PC-9 (cell line): ENCODE data around the gene NTNG2. TPM values are rescaled to one million over a fixed set of nuclear protein-coding genes. Genes with fewer than 3 reads are reported as not detected.
"Not testable (repeated sequence)": the region's sequence is repeated elsewhere in the genome, so short reads cannot be mapped to it uniquely, and the experiment has no call there.

Source experiments
- BruUV-seq: library from RNA; stranded (reverse); fragments of 400-500 nt; replicated peaks from 2 replicates; lab custom pipeline; 2021; lab: Mats Ljungman, UMichigan
- CTCF ChIA-PET: fragments of 300-600 bp; sonication (Branson Sonifier 250); formaldehyde crosslinking; loops from one replicate; lab custom pipeline; 2022; ENCODE audit warnings: antibody characterized with exemption; lab: Charles Lee
- POLR2A ChIA-PET: fragments of 300-600 bp; sonication (Branson Sonifier 250); formaldehyde crosslinking; loops from one replicate; lab custom pipeline; 2022; ENCODE audit warnings: antibody characterized with exemption; ENCODE audit not compliant: unreplicated experiment; lab: Charles Lee
- DNase-seq, 2 experiments: peaks; one replicate each; pipeline versions ENCODE4 v3.0.0 to v3.0.0-alpha.2; 2015 to 2022; ENCODE audit warnings: mixed read lengths in 1 of 2
- H2AFZ ChIP-seq: fragments of 200-600 bp; sonication (generic); 2 replicates; pipeline ENCODE4 v1.8.1; 2017; ENCODE audit warnings: antibody characterized with exemption
- H3F3A ChIP-seq: fragments of 200-600 bp; sonication (generic); 2 replicates; pipeline ENCODE4 v1.8.1; 2017; ENCODE audit warnings: antibody characterized with exemption, mild to moderate bottlenecking, low read depth; ENCODE audit not compliant: insufficient read depth
- H3K27ac ChIP-seq: fragments of 200-600 bp; sonication (generic); 2 replicates; pipeline ENCODE4 v1.6.1; 2016; ENCODE audit warnings: mixed run types
- H3K27me3 ChIP-seq: fragments of 200-600 bp; sonication (generic); 2 replicates; pipeline ENCODE4 v1.6.1; 2016; ENCODE audit warnings: low read depth, mixed run types; ENCODE audit not compliant: insufficient read depth
- H3K36me3 ChIP-seq: fragments of 200-600 bp; sonication (generic); 2 replicates; pipeline ENCODE4 v1.6.1; 2016; ENCODE audit warnings: low read depth, mixed run types
- H3K4me1 ChIP-seq: fragments of 200-600 bp; sonication (generic); replicated peaks from 2 replicates; pipeline ENCODE4 v1.6.1; 2016; ENCODE audit warnings: mixed run types; ENCODE audit not compliant: insufficient read depth
- H3K4me2 ChIP-seq: fragments of 200-600 bp; sonication (generic); 2 replicates; pipeline ENCODE4 v1.6.1; 2017; ENCODE audit warnings: mixed run types
- H3K4me3 ChIP-seq: fragments of 200-600 bp; sonication (generic); 2 replicates; pipeline ENCODE4 v1.6.1; 2016; ENCODE audit warnings: mixed run types
- H3K79me2 ChIP-seq: fragments of 200-600 bp; sonication (generic); 2 replicates; pipeline ENCODE4 v1.6.1; 2017; ENCODE audit warnings: low read depth, mixed run types
- H3K9me2 ChIP-seq: fragments of 200-600 bp; sonication (generic); 2 replicates; pipeline ENCODE4 v1.8.1; 2017; ENCODE audit warnings: mild to moderate bottlenecking; ENCODE audit not compliant: insufficient read depth
- H3K9me3 ChIP-seq: fragments of 200-600 bp; sonication (generic); 2 replicates; pipeline ENCODE4 v1.8.1; 2016; ENCODE audit warnings: low read depth; ENCODE audit not compliant: insufficient read depth
- H4K20me1 ChIP-seq: fragments of 200-600 bp; sonication (generic); 2 replicates; pipeline ENCODE4 v1.8.1; 2017; ENCODE audit not compliant: insufficient read depth
- EZH2 ChIP-seq: fragments of 200-600 bp; sonication (generic); IDR thresholded peaks from 2 replicates; pipeline ENCODE4 v1.8.0; 2017; ENCODE audit warnings: antibody characterized with exemption, low read depth
- intact Hi-C: fragments of 100-400 bp; cut with micrococcal nuclease; formaldehyde crosslinking; loops from one replicate; pipeline ENCODE4 v1.10.0; 2022; ENCODE audit not compliant: unreplicated experiment
- total RNA-seq: library from RNA; stranded (reverse); gene quantifications from 2 replicates; pipeline ENCODE4 v1.2.3, GENCODE V29; 2021
- TF ChIP-seq, protein P1 (sequence below): fragments of 200-600 bp; sonication (generic); conservative IDR thresholded peaks from 2 replicates; pipeline ENCODE4 v1.6.1; 2017; ENCODE audit warnings: mixed run types, antibody characterized with exemption, mild to moderate bottlenecking, moderate library complexity

The NTNG2 gene
- total RNA-seq, 1 experiment from 2014 or later, result not detected

DNA sequence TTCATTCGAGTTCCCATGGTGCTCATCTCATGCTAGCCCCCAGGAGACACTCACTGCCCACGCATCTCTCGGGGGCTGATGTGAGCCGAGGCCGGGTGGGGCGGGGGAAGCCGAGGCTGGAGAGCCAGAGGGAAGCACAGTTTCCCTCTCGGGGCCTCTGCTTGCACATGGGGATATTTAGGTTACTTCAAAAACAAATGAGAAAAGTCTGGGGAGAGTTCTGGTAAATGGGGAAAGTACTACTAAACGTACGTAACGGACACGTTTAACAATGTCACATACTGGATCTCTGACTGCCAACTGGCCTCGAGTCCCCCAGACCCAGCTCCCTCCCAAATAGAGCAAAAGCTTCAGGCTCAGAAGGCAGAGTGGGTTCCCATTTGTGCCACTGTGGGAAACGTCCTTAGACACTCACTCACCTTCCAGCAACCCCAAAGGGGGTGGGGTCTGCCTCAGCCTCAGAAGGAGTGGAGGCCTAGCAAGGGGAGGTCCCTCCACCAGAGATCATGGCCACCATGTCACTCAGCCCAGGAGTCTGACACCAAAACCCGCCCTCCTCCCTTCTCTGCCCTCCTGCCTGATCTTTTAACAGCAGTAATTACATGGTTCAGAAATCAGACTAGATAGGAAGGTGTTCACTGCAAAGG, 33.8 kb upstream of the NTNG2 start:
- TF ChIP-seq EZH2, result no peak
- TF ChIP-seq, protein P1, sequence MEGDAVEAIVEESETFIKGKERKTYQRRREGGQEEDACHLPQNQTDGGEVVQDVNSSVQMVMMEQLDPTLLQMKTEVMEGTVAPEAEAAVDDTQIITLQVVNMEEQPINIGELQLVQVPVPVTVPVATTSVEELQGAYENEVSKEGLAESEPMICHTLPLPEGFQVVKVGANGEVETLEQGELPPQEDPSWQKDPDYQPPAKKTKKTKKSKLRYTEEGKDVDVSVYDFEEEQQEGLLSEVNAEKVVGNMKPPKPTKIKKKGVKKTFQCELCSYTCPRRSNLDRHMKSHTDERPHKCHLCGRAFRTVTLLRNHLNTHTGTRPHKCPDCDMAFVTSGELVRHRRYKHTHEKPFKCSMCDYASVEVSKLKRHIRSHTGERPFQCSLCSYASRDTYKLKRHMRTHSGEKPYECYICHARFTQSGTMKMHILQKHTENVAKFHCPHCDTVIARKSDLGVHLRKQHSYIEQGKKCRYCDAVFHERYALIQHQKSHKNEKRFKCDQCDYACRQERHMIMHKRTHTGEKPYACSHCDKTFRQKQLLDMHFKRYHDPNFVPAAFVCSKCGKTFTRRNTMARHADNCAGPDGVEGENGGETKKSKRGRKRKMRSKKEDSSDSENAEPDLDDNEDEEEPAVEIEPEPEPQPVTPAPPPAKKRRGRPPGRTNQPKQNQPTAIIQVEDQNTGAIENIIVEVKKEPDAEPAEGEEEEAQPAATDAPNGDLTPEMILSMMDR, result no peak
- H3K4me3 ChIP-seq, result no peak overlapping the region
- H3K9me2 ChIP-seq, result no peaks in the 10 kb centered on the region
- ChIA-PET POLR2A (no interaction called here), CTCF (no interaction called here)
- intact Hi-C loops, result no loop called here
- H3K9me3 ChIP-seq, result no peaks in the 10 kb centered on the region
- no peaks in the 10 kb centered on the region for H3K4me1 ChIP-seq
- no peaks in the 10 kb centered on the region for H3K36me3 ChIP-seq
- no peak for DNase-seq
- no peaks in the 10 kb centered on the region for H3F3A ChIP-seq
- H2AFZ ChIP-seq, result no peak overlapping the region
- H3K27ac ChIP-seq, result no peak overlapping the region
- no peaks in the 10 kb centered on the region for H4K20me1 ChIP-seq
- H3K27me3 ChIP-seq, result peaks cover 99% of the 10 kb centered on the region
- H3K79me2 ChIP-seq, result no peaks in the 10 kb centered on the region
- no peak overlapping the region for H3K4me2 ChIP-seq
- BruUV-seq, result no TSS peak

DNA sequence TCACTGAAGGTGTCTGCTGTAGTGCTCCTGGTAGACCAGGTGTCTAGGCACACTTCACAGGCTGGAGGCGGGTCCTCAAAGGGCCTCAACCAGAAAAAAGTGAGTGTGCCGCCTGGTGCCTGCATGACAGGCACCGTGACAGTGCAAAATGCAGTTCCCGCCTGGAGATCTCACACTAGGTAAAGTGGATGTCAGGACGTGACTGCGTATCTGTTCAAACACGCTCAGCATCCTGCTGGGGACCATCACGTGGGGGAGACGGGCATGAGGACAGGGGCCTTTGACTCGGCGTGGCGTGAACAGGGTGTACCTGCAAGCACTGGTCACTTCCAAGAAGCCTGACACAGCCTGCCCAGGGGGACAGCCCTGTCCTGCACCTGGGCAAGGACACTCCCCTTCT, 32.3 kb upstream of the NTNG2 start:
- H3K4me3 ChIP-seq, result no peak overlapping the region
- H3K4me1 ChIP-seq, result no peaks in the 10 kb centered on the region
- H3F3A ChIP-seq, result no peaks in the 10 kb centered on the region
- no peaks in the 10 kb centered on the region for H3K36me3 ChIP-seq
- BruUV-seq, result no TSS peak
- H3K9me2 ChIP-seq, result no peaks in the 10 kb centered on the region
- no peaks in the 10 kb centered on the region; the same call in 1 of the 2 replicates for H4K20me1 ChIP-seq
- TF ChIP-seq, protein P1, result no peak
- no peak for TF ChIP-seq EZH2
- intact Hi-C loops, result no loop called here
- no peak overlapping the region for H2AFZ ChIP-seq
- no peak for DNase-seq
- no peak overlapping the region for H3K27ac ChIP-seq
- CTCF ChIA-PET, result no interaction called here
- H3K79me2 ChIP-seq, result no peaks in the 10 kb centered on the region
- no peak overlapping the region for H3K4me2 ChIP-seq
- POLR2A ChIA-PET, result no interaction called here
- H3K9me3 ChIP-seq, result no peaks in the 10 kb centered on the region
- H3K27me3 ChIP-seq, result peaks cover 99% of the 10 kb centered on the region

DNA sequence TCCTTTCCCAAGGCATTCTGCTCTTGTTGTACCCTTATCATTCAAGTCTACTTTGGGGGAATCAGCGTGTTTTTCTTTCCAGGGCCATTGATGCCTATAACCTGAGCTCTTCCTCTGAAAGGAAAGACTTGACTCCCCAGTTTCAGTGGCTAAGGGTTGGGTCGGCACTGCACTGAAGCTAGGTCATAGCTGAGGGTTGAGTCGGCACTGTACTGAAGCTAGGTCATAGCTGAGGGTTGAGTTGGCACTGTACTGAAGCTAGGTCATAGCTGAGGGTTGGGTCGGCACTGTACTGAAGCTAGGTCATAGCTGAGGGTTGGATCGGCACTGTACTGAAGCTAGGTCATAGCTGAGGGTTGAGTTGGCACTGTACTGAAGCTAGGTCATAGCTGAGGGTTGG, 27.8 kb upstream of the NTNG2 start:
- H3K4me3 ChIP-seq, DNase-seq, BruUV-seq, H3K27ac ChIP-seq, H3K36me3 ChIP-seq, H3F3A ChIP-seq, H4K20me1 ChIP-seq, H3K4me1 ChIP-seq, H3K9me3 ChIP-seq, H3K9me2 ChIP-seq, H3K4me2 ChIP-seq, H3K79me2 ChIP-seq, intact Hi-C loops, H2AFZ ChIP-seq, CTCF ChIA-PET: not testable (repeated sequence)
- POLR2A ChIA-PET, result interaction anchor here (0.7 kb wide), 1 partner anchor 119 kb away, joined by 4 read pairs; no protein-coding TSS in a partner anchor
- H3K27me3 ChIP-seq, result peaks cover 99% of the 10 kb centered on the region

DNA sequence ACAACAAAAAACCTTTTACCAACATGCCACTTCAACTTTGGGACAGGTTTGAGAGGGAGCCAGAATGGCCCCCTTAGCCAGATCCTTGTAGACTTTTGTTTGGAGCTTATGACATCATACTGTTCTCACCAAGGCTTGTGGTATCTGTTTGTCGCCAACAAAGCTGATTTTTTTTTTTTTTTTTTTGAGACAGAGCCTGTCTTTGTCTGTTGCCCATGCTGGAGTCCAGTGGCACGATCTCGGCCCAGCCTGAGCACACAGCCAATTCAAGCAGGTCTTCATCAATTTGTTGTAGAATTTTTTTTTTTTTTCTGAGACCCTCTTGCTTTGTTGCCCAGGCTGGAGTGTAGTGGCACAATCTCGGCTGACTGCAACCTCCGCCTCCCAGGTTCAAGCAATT, 26.4 kb upstream of the NTNG2 start:
- Histone ChIP-seq H3K4me3 (no peak overlapping the region), H3K27me3 (peaks cover 98% of the 10 kb centered on the region), H3K4me2 (no peak overlapping the region), H4K20me1 (no peaks in the 10 kb centered on the region; the same call in 1 of the 2 replicates), H2AFZ (no peak overlapping the region), H3K4me1 (no peaks in the 10 kb centered on the region), H3K79me2 (no peaks in the 10 kb centered on the region), H3K9me2 (no peaks in the 10 kb centered on the region), H3K9me3 (no peaks in the 10 kb centered on the region), H3F3A (no peaks in the 10 kb centered on the region), H3K27ac (no peak overlapping the region), H3K36me3 (no peaks in the 10 kb centered on the region)
- ChIA-PET POLR2A (no interaction called here), CTCF (no interaction called here)
- TF ChIP-seq, protein P1, result no peak
- TF ChIP-seq EZH2, result no peak
- intact Hi-C loops, result no loop called here
- BruUV-seq, result no TSS peak
- no peak for DNase-seq
